B cell (primary cell): ENCODE data around the gene PCK2. TPM values are rescaled to one million over a fixed set of nuclear protein-coding genes. Genes with fewer than 3 reads are reported as not detected.
A peak's percentile ranks its signal among the peaks of the same experiment; 100 is the strongest.

Experiments
- ATAC-seq: fragments of 200-7000 bp; cut with Tn5 transposase; one replicate; pipeline ENCODE4 v1.10.0; 2021; ENCODE audit warnings: low read depth, mild to moderate bottlenecking, moderate number of reproducible peaks, moderate library complexity
- CTCF ChIA-PET: fragments of 350-600 bp; sonication (Branson Sonifier 250); formaldehyde crosslinking; loops from one replicate; lab custom pipeline; 2021; ENCODE audit warnings: antibody characterized with exemption, inconsistent platforms; lab: Charles Lee
- POLR2A ChIA-PET: fragments of 350-600 bp; sonication (Branson Sonifier 250); formaldehyde crosslinking; loops from one replicate; lab custom pipeline; 2021; ENCODE audit warnings: antibody characterized with exemption; lab: Charles Lee
- DNase-seq: peaks from one replicate; pipeline ENCODE4 v3.0.0; 2013
- H2AFZ ChIP-seq: 2 replicates; pipeline ENCODE4 v1.6.1; 2012; ENCODE audit warnings: mild to moderate bottlenecking, low read depth, low read length; ENCODE audit not compliant: insufficient read depth, poor library complexity, severe bottlenecking
- H3K27ac ChIP-seq, 2 donors: 1 replicate in 1 of 2; 2 replicates in 1 of 2; pipeline ENCODE4 v1.5.1; 2012 to 2013; ENCODE audit warnings: low read length in 2 of 2, mild to moderate bottlenecking in 2 of 2, moderate library complexity in 1 of 2
- H3K27me3 ChIP-seq, 4 experiments: fragments of 200-600 bp in 1 of 4; sonication (generic) in 1 of 4; replicated peaks in 1 of 4; 1 replicate in 2 of 4; 2 replicates in 2 of 4; pipeline versions ENCODE4 v1.6.1 to v1.7.0; 2013 to 2016; ENCODE audit warnings: low read length in 3 of 4, mild to moderate bottlenecking in 2 of 4, mixed read lengths in 1 of 4, moderate library complexity in 1 of 4; ENCODE audit not compliant: insufficient read depth in 4 of 4, control insufficient read depth in 3 of 4; ENCODE audit errors: control extremely low read depth in 1 of 4
- H3K36me3 ChIP-seq, 2 experiments: replicated peaks in 1 of 2; 1 replicate in 1 of 2; 2 replicates in 1 of 2; pipeline versions ENCODE4 v1.6.1 to v1.7.1; 2013; ENCODE audit warnings: low read length in 1 of 2; ENCODE audit not compliant: insufficient read depth in 2 of 2, control insufficient read depth in 1 of 2; ENCODE audit errors: control extremely low read depth in 1 of 2, extremely low read depth in 1 of 2
- H3K4me1 ChIP-seq, 2 donors: fragments of 200-600 bp in 1 of 2; sonication (generic) in 1 of 2; 1 replicate in 1 of 2; 2 replicates in 1 of 2; pipeline versions ENCODE4 v1.5.1 to v1.6.1; 2013 to 2017; ENCODE audit warnings: low read length in 2 of 2; ENCODE audit not compliant: control insufficient read depth in 2 of 2, insufficient read depth in 2 of 2
- H3K4me2 ChIP-seq: replicated peaks from 2 replicates; pipeline ENCODE3; 2012; ENCODE audit warnings: mild to moderate bottlenecking, low read depth, low read length; ENCODE audit not compliant: poor library complexity, severe bottlenecking
- H3K4me3 ChIP-seq, 5 experiments: fragments of 200-600 bp in 1 of 5; sonication (generic) in 1 of 5; 1 replicate in 3 of 5; 2 replicates in 2 of 5; pipeline versions ENCODE4 v1.5.1 to v1.7.0; 2011 to 2016; ENCODE audit warnings: low read length in 4 of 5, mild to moderate bottlenecking in 4 of 5, low read depth in 2 of 5, control low read depth in 1 of 5, moderate library complexity in 1 of 5; ENCODE audit not compliant: insufficient read depth in 1 of 5; ENCODE audit errors: control extremely low read depth in 1 of 5, extremely low read depth in 1 of 5
- H3K79me2 ChIP-seq: fragments of 200-600 bp; sonication (generic); one replicate; pipeline ENCODE4 v1.6.0; 2016; ENCODE audit warnings: low read length; ENCODE audit not compliant: control insufficient read depth, insufficient read depth
- H3K9ac ChIP-seq: fragments of 200-600 bp; sonication (generic); 2 replicates; pipeline ENCODE4 v1.6.1; 2017; ENCODE audit warnings: mild to moderate bottlenecking, low read length, moderate library complexity
- H3K9me3 ChIP-seq, 3 donors: one replicate each; pipeline versions ENCODE4 v1.6.1 to v1.7.1; 2013; ENCODE audit warnings: low read length in 2 of 3; ENCODE audit not compliant: control insufficient read depth in 2 of 3, insufficient read depth in 1 of 3; ENCODE audit errors: control extremely low read depth in 1 of 3
- H4K20me1 ChIP-seq: 2 replicates; pipeline ENCODE4 v1.6.0; 2012; ENCODE audit warnings: mild to moderate bottlenecking, low read length; ENCODE audit not compliant: insufficient read depth, control insufficient read depth, poor library complexity, severe bottlenecking
- H3K27ac Mint-ChIP-seq: one replicate; pipeline ENCODE4 v1.8.0; 2021; ENCODE audit warnings: mixed read lengths
- H3K27me3 Mint-ChIP-seq: one replicate; pipeline ENCODE4 v1.8.0; 2021; ENCODE audit warnings: mixed read lengths
- H3K4me1 Mint-ChIP-seq: one replicate; pipeline ENCODE4 v1.8.0; 2021; ENCODE audit warnings: mixed read lengths
- H3K4me3 Mint-ChIP-seq: one replicate; pipeline ENCODE4 v1.8.0; 2021; ENCODE audit warnings: mixed read lengths
- H3K9me3 Mint-ChIP-seq: one replicate; pipeline ENCODE4 v1.8.0; 2022; ENCODE audit warnings: mixed read lengths; ENCODE audit not compliant: insufficient read depth
- CTCF ChIP-seq: fragments of 200-600 bp; IDR thresholded peaks from one replicate; pipeline ENCODE4 v1.8.0; 2022; ENCODE audit warnings: antibody characterized with exemption, mild to moderate bottlenecking
- EZH2 ChIP-seq: IDR thresholded peaks from 2 replicates; pipeline ENCODE4 v1.6.1; 2012; ENCODE audit warnings: borderline replicate concordance, low read depth, mild to moderate bottlenecking, moderate library complexity, low read length; ENCODE audit not compliant: insufficient read depth, poor library complexity, severe bottlenecking
- WGBS: methylation state at CpG from one replicate; pipeline ENCODE4 v1.1.5; 2013; ENCODE audit warnings: missing lambda C conversion rate; ENCODE audit not compliant: insufficient coverage; 5-methylcytosine and 5-hydroxymethylcytosine counted together
- intact Hi-C: fragments of 100-400 bp; cut with micrococcal nuclease; formaldehyde crosslinking; loops from one replicate; pipeline ENCODE4 v1.10.0; 2022
- polyA plus RNA-seq: library from polyadenylated mRNA; depleted of rRNA; stranded (reverse); fragments of >200 nt; gene quantifications from 2 replicates; pipeline ENCODE4 v1.2.3, GENCODE V29; 2012
- total RNA-seq, 2 donors: library from RNA; stranded (reverse); fragments of 120-200 nt in 1 of 2; gene quantifications; 1 replicate in 1 of 2; 2 replicates in 1 of 2; pipeline versions ENCODE4 v1.2.3 to v1.2.4, GENCODE V29; 2013 to 2022

Gene PCK2
- total and polyA plus RNA-seq, 2 donors (not counting 1 experiment from before 2014, with no cell fraction given): 40.4 to 58.4 TPM

GRCh38 chr14:24077086-24077485 is 17.0 kb upstream of the PCK2 start:
- no peak for DNase-seq

DNA sequence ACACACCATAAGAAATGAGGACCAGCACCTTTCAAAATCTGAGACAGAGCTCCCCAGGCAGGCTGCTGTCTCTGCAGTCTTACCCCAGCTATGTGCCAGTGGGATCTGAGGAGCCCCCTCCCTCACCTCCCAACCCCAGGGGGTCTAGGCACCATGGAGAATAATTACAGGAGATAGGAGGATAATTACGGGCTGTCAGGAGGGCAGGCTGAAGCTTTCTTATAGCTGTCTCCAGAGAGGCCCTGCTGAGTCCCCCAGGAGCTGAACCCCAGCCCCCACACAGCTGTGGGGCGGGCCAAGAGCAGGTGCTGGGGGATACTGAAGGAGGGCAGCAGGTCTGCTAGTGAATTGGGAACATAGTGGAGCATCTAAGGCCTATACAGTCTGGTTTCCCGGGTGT is 16.0 kb upstream of the PCK2 start:
- no peaks in the 10 kb centered on the region for H3K9me3 Mint-ChIP-seq
- peak overlapping the region; percentile 5 for H3K4me3 Mint-ChIP-seq
- Histone ChIP-seq H3K9me3 (no peaks in the 10 kb centered on the region), H3K27ac (no peak overlapping the region), H4K20me1 (no peaks in the 10 kb centered on the region), H3K4me3 (no peak overlapping the region), H3K4me2 (no peak overlapping the region), H3K27me3 (no peaks in the 10 kb centered on the region), H3K9ac (no peak overlapping the region), H3K79me2 (peaks cover 9% of the 10 kb centered on the region), H3K36me3 (no peaks in the 10 kb centered on the region), H2AFZ (no peak overlapping the region), H3K4me1 (peaks cover 31 to 38% of the 10 kb centered on the region in 2 donors)
- ATAC-seq: no peak
- POLR2A ChIA-PET: no interaction called here
- TF ChIP-seq CTCF (no peak), EZH2 (no peak)
- CTCF ChIA-PET: no interaction called here
- intact Hi-C loops: no loop called here
- H3K27ac Mint-ChIP-seq: no peak overlapping the region
- H3K4me1 Mint-ChIP-seq: peaks cover 43% of the 10 kb centered on the region
- WGBS: 49% methylated on average over 2 of the region's 3 CpGs
- DNase-seq: no peak
- no peaks in the 10 kb centered on the region for H3K27me3 Mint-ChIP-seq

More at GRCh38 chr14:24077086-24077485, 17.0 kb upstream of the PCK2 start:
- H3K27ac Mint-ChIP-seq: no peak overlapping the region
- peaks cover 31 to 38% of the 10 kb centered on the region in 2 donors for H3K4me1 ChIP-seq
- H3K4me2 ChIP-seq: no peak overlapping the region
- peaks cover 0 to 3% (median 0%) of the 10 kb centered on the region in 4 experiments for H3K27me3 ChIP-seq
- no peaks in the 10 kb centered on the region for H4K20me1 ChIP-seq
- no peak overlapping the region for H3K4me3 Mint-ChIP-seq
- 93% methylated on average over 23 of the region's 23 CpGs for WGBS
- ChIA-PET POLR2A (no interaction called here), CTCF (interaction anchor here (1.2 to 3.8 kb wide), 2 partner anchors 14 to 19 kb away, joined by 5 to 13 read pairs; no protein-coding TSS in a partner anchor)
- no peak overlapping the region for H2AFZ ChIP-seq
- peaks cover 41% of the 10 kb centered on the region for H3K4me1 Mint-ChIP-seq
- no peaks in the 10 kb centered on the region for H3K36me3 ChIP-seq
- H3K27ac ChIP-seq: no peak overlapping the region
- intact Hi-C loops: no loop called here
- H3K9me3 ChIP-seq: no peaks in the 10 kb centered on the region
- H3K4me3 ChIP-seq: no peak overlapping the region
- TF ChIP-seq CTCF (no peak), EZH2 (no peak)
- H3K27me3 Mint-ChIP-seq: no peaks in the 10 kb centered on the region
- no peak for ATAC-seq
- H3K79me2 ChIP-seq: peaks cover 9% of the 10 kb centered on the region
- no peak overlapping the region for H3K9ac ChIP-seq
- no peaks in the 10 kb centered on the region for H3K9me3 Mint-ChIP-seq
